AG10803 (cell line): ENCODE measurements around the gene CASKIN2.

Source experiments
- DNase-seq: peaks from one replicate; pipeline ENCODE4 v3.0.0; 2010; ENCODE audit warnings: low read depth
- H3K4me3 ChIP-seq: 2 replicates; pipeline ENCODE4 v1.5.1; 2011; ENCODE audit warnings: mild to moderate bottlenecking, low read length, control low read depth
- TF ChIP-seq, protein P1 (sequence below): conservative IDR thresholded peaks from 2 replicates; pipeline ENCODE4 v1.5.1; 2011; ENCODE audit warnings: mild to moderate bottlenecking, low read length, control low read depth, inconsistent platforms

CASKIN2 gene

DNA sequence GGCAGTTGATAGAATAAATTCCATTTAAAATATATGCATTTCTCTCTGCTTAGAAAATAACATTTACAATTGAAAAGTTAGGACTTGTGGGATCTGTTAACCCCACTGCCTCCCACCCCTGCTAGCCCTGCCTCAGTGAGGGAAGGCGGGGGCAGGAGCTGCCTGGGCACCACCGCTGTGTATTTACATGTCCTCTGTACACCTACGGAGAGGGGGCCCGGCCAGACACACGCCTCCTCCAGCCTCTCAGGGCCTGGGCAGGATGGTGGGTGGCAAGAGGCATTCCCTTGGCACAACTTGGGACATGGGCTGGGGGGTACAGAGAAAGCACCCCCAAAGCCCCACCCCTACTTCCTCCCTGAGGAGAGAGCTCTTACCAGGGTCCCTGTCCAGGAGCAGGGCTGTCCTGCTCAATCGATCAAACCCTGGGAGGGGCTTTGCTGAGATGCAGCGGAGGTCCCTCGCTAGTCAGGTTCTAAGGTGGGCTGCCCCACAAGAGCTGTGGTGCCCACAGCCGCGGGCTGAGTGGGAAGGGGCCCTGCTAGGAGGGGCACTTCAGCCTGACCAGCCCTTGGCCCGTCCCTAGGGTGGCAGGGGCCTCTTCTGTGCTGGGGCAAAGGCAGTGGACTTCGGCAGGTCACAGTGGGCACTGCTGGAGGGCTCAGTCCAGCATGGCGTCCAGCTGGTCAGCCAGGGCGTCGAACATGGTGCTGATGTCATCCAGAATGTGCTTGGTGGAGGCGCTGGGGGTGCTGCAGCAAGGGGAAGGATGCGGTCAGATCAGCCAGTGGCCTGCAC, 14.7 kb downstream of the CASKIN2 start:
- no peak for DNase-seq

DNA sequence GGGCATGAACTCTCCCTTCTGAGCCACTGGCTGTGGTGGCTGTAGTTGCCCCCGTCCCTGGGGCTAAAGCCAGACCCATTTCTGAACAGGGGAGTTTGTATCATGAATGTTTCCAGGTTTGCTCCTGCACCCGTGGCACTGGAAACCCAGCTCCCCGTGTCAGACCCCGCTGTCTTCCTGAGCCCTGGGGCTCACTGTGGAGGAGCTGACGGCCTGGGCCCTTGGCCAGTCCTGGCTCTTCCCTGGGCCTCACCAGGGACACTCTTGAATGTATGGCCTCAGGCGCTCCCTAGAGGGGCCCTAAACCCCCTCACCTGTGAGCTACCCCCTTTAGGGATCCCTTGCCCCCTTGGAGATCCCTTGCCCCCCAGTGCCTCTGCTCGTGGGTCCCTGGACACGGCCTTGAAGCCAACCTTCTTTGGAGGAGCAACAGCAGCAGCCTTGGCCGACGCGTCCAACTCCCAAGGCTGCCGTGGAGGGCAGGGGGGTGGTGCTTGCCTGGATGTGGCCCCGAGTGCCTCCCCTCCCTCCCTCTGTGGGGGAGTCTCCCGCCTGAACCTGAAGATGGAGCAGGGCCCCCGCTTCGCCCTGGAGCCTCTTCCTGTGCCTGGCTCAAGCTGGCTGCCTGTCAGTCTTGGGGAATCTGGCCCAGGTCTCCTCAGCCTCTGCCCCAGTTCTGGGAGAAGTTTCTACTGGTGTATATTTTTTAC, 15.9 kb downstream of the CASKIN2 start:
- H3K4me3 ChIP-seq, result no peak overlapping the region
- TF ChIP-seq, protein P1, sequence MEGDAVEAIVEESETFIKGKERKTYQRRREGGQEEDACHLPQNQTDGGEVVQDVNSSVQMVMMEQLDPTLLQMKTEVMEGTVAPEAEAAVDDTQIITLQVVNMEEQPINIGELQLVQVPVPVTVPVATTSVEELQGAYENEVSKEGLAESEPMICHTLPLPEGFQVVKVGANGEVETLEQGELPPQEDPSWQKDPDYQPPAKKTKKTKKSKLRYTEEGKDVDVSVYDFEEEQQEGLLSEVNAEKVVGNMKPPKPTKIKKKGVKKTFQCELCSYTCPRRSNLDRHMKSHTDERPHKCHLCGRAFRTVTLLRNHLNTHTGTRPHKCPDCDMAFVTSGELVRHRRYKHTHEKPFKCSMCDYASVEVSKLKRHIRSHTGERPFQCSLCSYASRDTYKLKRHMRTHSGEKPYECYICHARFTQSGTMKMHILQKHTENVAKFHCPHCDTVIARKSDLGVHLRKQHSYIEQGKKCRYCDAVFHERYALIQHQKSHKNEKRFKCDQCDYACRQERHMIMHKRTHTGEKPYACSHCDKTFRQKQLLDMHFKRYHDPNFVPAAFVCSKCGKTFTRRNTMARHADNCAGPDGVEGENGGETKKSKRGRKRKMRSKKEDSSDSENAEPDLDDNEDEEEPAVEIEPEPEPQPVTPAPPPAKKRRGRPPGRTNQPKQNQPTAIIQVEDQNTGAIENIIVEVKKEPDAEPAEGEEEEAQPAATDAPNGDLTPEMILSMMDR, result no peak
- no peak for DNase-seq

More for the DNA sequence above, 14.7 kb downstream of the CASKIN2 start:
- H3K4me3 ChIP-seq, result no peak overlapping the region
- TF ChIP-seq, protein P1, result no peak

DNA sequence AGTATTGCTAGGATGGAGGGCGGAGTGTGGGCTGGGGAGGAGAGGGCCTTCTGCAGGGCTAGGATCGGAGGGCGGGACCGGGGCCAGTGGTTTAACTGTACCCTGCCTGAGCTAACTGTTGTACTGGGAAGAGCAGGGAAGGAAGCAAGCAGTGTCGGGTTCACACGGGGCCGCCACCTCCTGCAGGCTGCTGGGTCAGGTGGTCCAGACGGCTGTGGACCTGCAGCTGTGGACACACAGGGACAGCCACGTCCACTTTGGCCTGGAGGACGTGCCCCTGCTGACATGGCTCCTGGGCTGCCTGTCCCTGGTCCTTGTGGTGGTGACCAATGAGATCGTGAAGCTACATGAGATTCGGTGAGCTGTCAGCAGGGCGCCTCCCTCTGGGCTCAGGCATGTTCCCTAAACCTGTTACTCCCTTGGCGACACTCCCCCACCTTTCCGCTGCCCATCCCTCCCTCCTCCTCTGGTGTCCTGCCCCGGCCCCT, 16.6 kb downstream of the CASKIN2 start:
- no peak overlapping the region for H3K4me3 ChIP-seq
- TF ChIP-seq, protein P1, result no peak
- no peak for DNase-seq

DNA sequence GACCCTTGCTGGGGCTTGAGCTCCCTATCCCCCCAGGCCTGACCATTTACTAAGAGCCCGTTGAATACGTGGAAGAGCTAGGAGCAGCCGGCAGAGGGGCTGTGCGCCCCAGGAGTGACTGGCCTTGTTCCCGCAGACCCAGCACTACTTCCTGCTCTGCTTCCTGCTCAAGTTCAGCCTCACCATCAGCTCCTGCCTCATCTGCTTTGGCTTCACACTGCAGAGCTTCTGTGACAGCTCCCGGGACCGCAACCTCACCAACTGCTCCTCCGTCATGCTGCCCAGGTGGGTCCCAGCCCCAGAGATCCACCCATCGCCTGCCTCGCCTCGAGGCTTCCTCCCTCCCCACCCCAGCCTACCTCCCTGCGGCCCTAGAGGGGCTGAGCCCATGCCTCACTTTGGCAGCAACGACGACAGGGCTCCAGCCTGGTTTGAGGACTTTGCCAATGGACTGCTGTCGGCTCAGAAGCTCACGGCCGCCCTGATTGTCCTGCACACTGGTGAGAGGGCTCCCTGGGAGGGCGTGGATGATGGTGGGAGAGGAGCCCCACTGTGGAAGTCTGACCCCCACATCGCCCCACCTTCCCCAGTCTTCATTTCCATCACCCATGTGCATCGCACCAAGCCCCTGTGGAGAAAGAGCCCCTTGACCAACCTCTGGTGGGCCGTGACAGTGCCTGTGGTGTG, 17.2 kb downstream of the CASKIN2 start:
- TF ChIP-seq, protein P1, result no peak
- DNase-seq, result no peak
- H3K4me3 ChIP-seq, result no peak overlapping the region

DNA sequence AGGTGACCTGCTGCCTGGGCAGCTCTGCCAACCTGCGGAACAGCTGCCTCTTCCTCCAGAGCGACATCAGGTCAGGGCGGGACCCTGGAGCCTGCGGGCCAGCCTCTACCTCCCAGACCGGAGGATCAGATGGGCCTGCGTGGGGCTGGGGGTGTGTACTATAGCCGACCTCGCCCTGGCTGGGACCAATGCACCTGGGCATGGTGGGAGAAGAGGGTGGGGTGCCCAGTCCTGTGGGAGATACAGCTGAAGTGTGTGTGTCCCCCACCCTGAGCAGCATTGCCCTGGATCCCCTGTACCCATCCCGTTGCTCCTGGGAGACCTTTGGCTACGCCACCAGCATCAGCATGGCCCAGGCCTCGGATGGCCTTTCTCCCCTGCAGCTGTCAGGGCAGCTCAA, 19.3 kb downstream of the CASKIN2 start:
- TF ChIP-seq, protein P1, result no peak
- no peak for DNase-seq
- no peak overlapping the region for H3K4me3 ChIP-seq

DNA sequence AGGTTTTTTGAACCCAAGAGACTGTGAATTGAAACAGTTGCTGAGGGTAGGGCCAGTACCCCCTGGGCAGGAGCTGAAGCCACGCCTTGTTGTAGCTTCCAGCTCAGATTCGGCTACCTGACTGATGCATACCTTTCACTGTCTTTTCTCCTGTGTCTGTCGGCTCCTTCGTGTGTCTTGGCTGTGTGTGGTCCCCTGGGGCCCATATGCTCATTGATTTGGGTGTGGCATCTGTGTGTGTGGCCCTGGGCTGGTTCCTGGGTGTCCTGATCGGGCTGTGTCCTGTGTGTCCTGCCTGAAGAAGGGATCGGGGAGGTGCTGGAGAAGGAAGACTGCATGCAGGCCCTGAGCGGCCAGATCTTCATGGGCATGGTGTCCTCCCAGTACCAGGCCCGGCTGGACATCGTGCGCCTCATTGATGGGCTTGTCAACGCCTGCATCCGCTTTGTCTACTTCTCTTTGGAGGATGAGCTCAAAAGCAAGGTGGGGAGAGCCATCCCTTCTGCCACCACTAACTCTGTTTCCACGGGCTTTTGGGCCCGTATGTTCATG, 20.9 kb downstream of the CASKIN2 start:
- DNase-seq, result no peak
- TF ChIP-seq, protein P1, result no peak
- H3K4me3 ChIP-seq, result no peak overlapping the region
